HL-60/S4 treated with retinoic acid at 250 ng/mL for 4 days and 3 days (cell line): ENCODE results near the gene EGFLAM.
"Not testable (repeated sequence)": the region's sequence is repeated elsewhere in the genome, so short reads cannot be mapped to it uniquely, and the experiment has no call there.

Source experiments
- in situ Hi-C: fragments of 300-500 bp; cut with MboI; formaldehyde crosslinking; loops from 2 replicates; pipeline ENCODE4 v1.7.0; 2022; ENCODE audit warnings: low sequenced_read_pairs

Gene EGFLAM

GRCh38 chr5:38321978-38322377 lies 63.6 kb downstream of the EGFLAM start:
- in situ Hi-C loops, result no loop called here

DNA sequence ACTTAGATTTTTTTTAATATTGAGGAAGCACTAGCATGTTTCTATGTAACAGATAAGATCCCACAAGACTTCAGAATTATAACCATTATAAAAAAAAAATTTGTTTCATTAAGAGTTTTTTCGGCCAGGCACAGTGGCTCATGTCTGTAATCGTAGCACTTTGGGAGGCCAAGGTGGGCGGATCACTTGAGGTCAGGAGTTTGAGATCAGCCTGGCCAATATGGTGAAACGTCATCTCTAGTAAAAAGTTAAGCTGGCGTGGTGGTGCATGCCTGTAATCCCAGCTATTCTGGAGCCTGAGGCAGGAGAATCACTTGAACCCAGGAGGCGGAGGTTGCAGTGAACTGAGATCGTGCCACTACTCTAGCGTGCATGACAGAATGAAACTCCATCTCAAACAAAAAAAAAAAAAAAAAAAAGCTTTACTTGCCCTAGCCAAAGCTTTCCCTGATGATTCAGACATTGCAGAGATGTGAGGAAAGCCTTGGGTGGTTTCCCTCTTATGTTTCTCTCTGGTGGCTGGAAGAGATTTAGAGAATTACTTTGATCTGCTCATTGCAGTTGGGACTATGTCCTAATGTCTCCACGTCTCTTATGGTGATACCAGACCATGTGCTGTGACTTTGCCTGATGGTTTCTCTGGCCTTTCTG lies 65.4 kb downstream of the EGFLAM start:
- in situ Hi-C loops, result no loop called here

DNA sequence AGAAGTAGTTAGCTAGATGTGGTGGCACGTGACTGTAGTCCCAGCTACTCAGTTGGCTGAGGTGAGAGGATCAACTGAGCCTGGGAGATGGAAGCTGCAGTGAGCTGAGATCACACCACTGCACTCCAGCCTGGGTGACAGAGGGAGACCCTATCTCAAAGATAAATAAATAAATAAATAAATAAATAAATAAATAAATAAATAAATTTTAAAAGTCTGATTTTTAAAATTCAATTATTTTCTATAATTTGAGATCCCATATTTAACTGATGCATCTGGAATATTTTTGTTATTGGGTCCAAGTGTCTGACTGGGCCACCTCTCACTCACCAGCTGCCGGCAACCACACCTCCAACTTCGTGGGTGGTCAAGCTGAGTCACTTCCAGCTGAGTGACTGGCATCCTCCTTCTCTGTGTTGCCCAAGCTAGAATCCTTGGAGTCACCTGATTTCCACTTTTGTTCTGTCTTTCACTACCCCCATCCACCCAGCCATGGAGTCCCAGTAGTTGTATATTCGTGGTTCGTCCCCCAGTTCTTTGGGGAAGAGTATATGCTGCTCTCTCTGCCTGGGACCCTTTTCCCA lies 70.9 kb downstream of the EGFLAM start:
- in situ Hi-C loops, result no loop called here

GRCh38 chr5:38330207-38330606 lies 71.8 kb downstream of the EGFLAM start:
- in situ Hi-C loops, result no loop called here

DNA sequence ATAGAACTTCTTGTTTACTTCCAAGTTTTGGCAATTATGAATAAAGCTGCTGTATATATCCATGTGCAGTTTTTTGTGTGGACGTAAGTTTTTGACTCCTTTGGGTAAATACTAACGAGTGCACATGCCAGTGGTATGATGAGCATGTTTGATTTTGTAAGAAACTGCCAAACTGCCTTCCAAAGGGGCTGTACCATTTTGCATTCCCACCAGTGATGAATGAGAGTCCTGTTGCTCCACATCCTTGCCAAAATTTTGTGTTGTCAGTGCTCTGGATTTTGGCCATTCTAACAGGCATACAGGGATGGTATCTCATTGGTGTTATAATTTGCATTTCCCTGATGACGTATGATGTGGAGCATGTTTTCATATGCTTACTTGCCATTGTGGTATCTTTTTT lies 73.5 kb downstream of the EGFLAM start:
- in situ Hi-C loops, result no loop called here

GRCh38 chr5:38333181-38333580 lies 74.8 kb downstream of the EGFLAM start:
- in situ Hi-C loops, result not testable (repeated sequence)

DNA sequence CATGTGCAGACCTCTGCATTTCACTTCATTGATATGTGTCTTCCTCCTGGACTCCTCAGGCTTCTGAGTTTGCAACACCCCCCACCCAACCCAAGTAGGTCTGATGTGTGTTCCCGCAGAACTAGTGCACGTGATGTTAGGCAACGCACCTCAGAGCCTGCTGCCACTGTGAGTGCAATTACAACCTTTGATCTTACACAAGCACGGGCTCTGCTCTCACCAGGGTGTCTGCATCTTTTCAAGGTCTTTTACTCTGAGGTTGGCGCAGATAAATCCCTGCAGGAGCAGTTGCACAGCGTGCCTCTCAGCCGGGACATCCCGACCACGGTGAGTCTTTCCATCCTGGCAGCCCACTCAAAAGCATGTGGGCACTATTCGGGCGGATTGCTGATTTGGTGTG lies 80.1 kb downstream of the EGFLAM start:
- in situ Hi-C loops, result no loop called here

- in situ Hi-C loops, result no loop called here
These were observed 81.1 kb downstream of the EGFLAM start for GRCh38 chr5:38339446-38339845.

- in situ Hi-C loops, result no loop called here
These were observed 82.7 kb downstream of the EGFLAM start for GRCh38 chr5:38341056-38341455.

DNA sequence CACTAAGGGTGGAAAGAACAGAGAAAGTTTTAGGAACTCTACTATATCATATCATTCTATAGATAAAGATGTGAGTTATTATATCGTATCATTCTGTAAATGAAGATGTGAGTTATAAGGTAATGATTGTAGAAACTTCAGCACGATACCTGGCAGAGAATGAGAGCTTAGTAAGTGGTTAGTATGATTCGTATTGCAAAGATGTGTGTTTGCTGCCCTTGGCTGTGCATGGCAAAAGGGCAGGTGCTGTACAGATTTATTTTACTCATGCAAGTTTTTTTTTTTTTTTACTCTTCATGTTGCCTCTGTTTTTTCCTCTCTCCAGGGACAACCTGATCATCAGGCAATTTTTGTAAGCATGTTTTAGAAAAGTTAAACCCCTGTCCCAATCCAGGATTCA lies 83.3 kb downstream of the EGFLAM start:
- in situ Hi-C loops, result no loop called here

DNA sequence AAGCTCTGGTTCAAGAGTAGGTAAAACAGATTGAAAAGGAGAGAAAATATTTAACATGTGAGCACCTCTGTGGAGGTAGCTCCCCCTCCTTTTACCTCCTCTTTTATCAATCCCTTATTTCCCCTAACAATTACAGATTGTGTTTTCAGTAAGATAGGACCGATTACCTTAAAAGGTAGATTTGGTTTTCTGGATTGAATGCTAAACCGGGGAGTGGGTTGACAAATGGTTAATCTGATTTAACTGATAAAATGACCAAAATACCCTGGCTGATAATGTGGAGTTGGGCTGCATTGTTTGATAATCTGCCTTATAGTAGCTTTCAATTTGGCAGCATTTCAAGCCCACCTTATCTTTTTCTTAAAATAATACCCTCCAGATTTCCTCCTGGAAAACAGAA lies 83.9 kb downstream of the EGFLAM start:
- in situ Hi-C loops, result no loop called here

- in situ Hi-C loops, result no loop called here
These were observed 86.5 kb downstream of the EGFLAM start for GRCh38 chr5:38344891-38345290.

DNA sequence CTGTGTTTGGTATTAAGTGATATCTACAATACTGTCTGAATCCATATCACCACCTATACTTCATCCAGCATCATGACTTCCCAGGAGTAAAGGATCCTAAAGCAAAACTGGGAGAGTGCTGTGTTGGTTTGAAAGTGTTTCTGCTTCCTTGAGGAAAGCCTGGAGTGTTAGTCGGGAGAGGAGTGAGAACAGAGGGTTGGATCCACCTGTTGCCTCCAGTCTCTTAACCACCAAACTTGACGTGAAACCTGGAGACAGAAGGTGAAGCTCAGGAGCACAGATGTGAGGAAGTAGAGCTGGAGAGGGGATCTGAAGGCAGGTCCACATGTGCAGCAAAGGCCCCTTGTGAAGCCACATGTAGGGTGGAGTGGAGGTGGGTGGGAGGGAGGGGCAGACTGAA lies 88.2 kb downstream of the EGFLAM start:
- in situ Hi-C loops, result no loop called here

- in situ Hi-C loops, result no loop called here
These were observed 88.8 kb downstream of the EGFLAM start for GRCh38 chr5:38347040-38347763.

DNA sequence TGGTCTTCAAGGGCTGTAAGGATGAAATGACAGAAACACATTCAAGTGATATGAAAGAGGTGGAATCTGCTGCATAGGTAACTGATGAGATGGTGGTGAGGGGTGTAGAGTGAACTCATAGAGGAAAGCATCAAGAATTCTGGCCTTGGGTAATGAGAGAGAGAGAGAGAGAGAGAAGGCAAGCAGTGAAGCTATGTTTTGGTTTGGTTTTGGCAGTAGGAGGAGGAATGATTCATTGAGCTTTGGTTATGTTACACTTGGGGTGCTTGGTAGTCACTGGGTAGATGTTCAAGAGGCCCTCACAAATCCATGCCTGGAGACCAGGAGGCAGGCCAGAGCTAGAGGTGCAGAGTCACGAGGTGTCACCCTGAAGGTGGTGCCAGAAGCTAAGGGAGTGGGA lies 89.5 kb downstream of the EGFLAM start:
- in situ Hi-C loops, result no loop called here

- in situ Hi-C loops, result no loop called here
These were observed 102.1 kb downstream of the EGFLAM start for GRCh38 chr5:38360323-38361061.

- in situ Hi-C loops, result no loop called here
These were observed 104.4 kb downstream of the EGFLAM start for GRCh38 chr5:38362713-38363112.

DNA sequence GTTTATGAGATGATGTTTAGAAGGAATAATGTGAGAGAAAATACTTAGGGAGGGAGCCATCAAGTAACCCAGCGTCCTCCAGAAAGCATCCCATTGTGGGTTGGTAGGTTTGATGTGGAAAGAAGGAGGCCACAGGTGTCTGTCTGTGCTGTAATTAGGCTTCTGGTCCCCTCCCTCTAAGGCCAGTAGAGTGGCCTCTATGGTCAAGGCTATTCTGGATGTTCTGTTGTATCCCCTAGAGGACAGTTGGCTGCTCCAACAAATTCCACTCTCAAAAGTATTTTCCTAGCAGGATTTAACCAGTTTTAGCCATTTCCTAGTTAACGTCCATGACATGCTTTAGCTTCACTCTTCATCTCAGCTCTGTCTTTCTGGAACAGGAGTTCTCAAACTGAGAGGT lies 106.5 kb downstream of the EGFLAM start:
- in situ Hi-C loops, result no loop called here

DNA sequence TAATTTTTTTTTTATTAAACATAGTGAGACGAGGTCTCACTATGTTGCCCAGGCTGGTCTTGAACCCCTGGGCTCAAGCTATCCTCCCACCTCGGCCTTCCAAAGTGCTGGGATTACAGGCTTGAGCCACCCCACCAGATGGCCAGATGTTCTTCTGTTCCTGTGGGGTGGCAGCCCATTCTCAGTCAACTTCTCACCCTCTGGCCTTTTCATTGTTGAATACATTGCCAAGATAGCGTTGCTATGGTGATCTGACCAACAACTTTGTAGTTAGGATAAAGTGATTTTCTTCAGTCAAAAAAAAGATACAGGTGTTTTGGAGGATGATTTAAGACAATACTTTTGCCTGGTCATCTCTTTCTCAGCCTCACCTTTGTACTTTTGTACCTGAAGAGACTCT lies 109.1 kb downstream of the EGFLAM start:
- in situ Hi-C loops, result no loop called here

DNA sequence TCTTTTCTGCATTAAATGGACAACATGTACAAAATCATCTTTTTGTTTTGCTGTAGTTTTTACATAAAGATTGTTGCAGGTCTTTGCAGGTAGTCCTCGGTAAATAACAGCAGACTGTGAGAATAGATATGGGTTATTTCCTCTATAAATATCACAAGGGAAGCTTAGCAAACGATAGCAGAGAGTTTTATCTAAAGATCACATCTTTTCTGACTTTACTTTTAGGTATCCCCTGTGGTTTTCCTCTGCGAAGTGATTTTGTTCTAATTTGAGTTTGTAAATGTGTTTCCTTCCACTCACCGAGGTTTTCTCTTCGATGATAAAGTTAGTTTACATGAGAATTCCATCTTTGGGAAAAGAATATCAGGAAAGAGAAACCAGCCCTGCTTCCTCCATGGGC lies 109.6 kb downstream of the EGFLAM start:
- in situ Hi-C loops, result no loop called here

- in situ Hi-C loops, result no loop called here
These were observed 111.3 kb downstream of the EGFLAM start for GRCh38 chr5:38369692-38370091.
